GM19025 (cell line): ENCODE data around the gene TNNC1.

Experiments
- ATAC-seq: cut with Tn5 transposase; IDR thresholded peaks from one replicate; pipeline ENCODE4 v1.9.1; 2021; ENCODE audit warnings: mild to moderate bottlenecking, low read depth, moderate library complexity; ENCODE audit not compliant: unreplicated experiment

TNNC1 gene

GRCh38 chr3:52402706-52403270 is 51.1 kb downstream of the TNNC1 start:
- ATAC-seq = no peak

- ATAC-seq = no peak
These were observed 51.7 kb downstream of the TNNC1 start for GRCh38 chr3:52402101-52402521.

- ATAC-seq = no peak
These were observed 52.3 kb downstream of the TNNC1 start for GRCh38 chr3:52401551-52401950.
